Endodermal cell (in vitro differentiated cells): ENCODE measurements around the gene ASPHD2. TPM values are rescaled to one million over a fixed set of nuclear protein-coding genes. Genes with fewer than 3 reads are reported as not detected.

Experiments
- DNase-seq: peaks from one replicate; pipeline ENCODE4 v3.0.0-alpha.2; 2017
- H3K27ac ChIP-seq: 2 replicates; pipeline ENCODE4 v1.5.1; 2013; ENCODE audit warnings: mild to moderate bottlenecking, low read depth, low read length, moderate library complexity
- H3K27me3 ChIP-seq: 2 replicates; pipeline ENCODE4 v1.6.1; 2013; ENCODE audit warnings: mild to moderate bottlenecking, low read length, moderate library complexity; ENCODE audit not compliant: insufficient read depth, control insufficient read depth, poor library complexity, severe bottlenecking
- H3K36me3 ChIP-seq: 2 replicates; pipeline ENCODE4 v1.7.0; 2013; ENCODE audit warnings: mild to moderate bottlenecking, low read length, moderate library complexity; ENCODE audit not compliant: control insufficient read depth, insufficient read depth
- H3K4me1 ChIP-seq: one replicate; pipeline ENCODE4 v1.7.0; 2013; ENCODE audit warnings: low read length; ENCODE audit not compliant: control insufficient read depth, insufficient read depth
- H3K4me3 ChIP-seq: 2 replicates; pipeline ENCODE4 v1.5.1; 2013; ENCODE audit warnings: mild to moderate bottlenecking, low read length, moderate library complexity
- H3K9ac ChIP-seq: 2 replicates; pipeline ENCODE4 v1.6.1; 2013; ENCODE audit warnings: mild to moderate bottlenecking, low read length, moderate library complexity; ENCODE audit not compliant: poor library complexity, severe bottlenecking; ENCODE audit errors: extremely low read depth
- H3K9me3 ChIP-seq: 2 replicates; pipeline ENCODE4 v1.6.1; 2013; ENCODE audit warnings: mild to moderate bottlenecking, low read length, moderate library complexity; ENCODE audit not compliant: control insufficient read depth
- H3K27ac Mint-ChIP-seq: 2 replicates; pipeline ENCODE4 v1.8.0; 2020; ENCODE audit warnings: mixed read lengths
- H3K27me3 Mint-ChIP-seq: 2 replicates; pipeline ENCODE4 v1.8.0; 2021; ENCODE audit warnings: mild to moderate bottlenecking, mixed read lengths; ENCODE audit not compliant: insufficient read depth
- H3K36me3 Mint-ChIP-seq: 2 replicates; pipeline ENCODE4 v1.8.0; 2020; ENCODE audit warnings: low read depth, mixed read lengths
- H3K4me1 Mint-ChIP-seq: 2 replicates; pipeline ENCODE4 v1.8.0; 2020; ENCODE audit warnings: mixed read lengths
- H3K4me3 Mint-ChIP-seq: 2 replicates; pipeline ENCODE4 v1.8.0; 2020; ENCODE audit warnings: mild to moderate bottlenecking, moderate library complexity, mixed read lengths
- H3K9me3 Mint-ChIP-seq: 2 replicates; pipeline ENCODE4 v1.8.0; 2020; ENCODE audit warnings: mild to moderate bottlenecking, mixed read lengths
- CTCF ChIP-seq: fragments of 200-600 bp; sonication (generic); conservative IDR thresholded peaks from 2 replicates; pipeline ENCODE4 v1.5.0; 2021; ENCODE audit warnings: antibody characterized with exemption, mild to moderate bottlenecking
- WGBS, 2 experiments: methylation state at CpG; one replicate each; pipeline versions ENCODE4 v1.1.5 to v1.1.7; 2013; ENCODE audit warnings: missing lambda C conversion rate in 2 of 2, mixed read lengths in 1 of 2; ENCODE audit not compliant: insufficient coverage in 1 of 2, insufficient read length in 1 of 2; 5-methylcytosine and 5-hydroxymethylcytosine counted together
- total RNA-seq, 2 donors: library from RNA; stranded (reverse); fragmentation: NEBNext Ultra II Directional in 1 of 2; extraction: Animal tissue kit (Norgen Biotek cat#: 25700) in 1 of 2; gene quantifications; 2 replicates in 1 of 2; 3 replicates in 1 of 2; pipeline ENCODE4 v1.2.1, GENCODE V29; 2021

ASPHD2 gene
- total RNA-seq, 2 donors from 2014 or later: 6.0 to 7.3 TPM

GRCh38 chr22:26466196-26466595 lies 37.1 kb downstream of the ASPHD2 start:
- peaks cover 57% of the 10 kb centered on the region for H3K36me3 Mint-ChIP-seq
- DNase-seq: no peak
- H3K9me3 ChIP-seq: no peaks in the 10 kb centered on the region
- no peaks in the 10 kb centered on the region for H3K27me3 Mint-ChIP-seq
- TF ChIP-seq CTCF: no peak
- H3K9me3 Mint-ChIP-seq: no peaks in the 10 kb centered on the region
- 90 to 92% methylated on average over 5 of the region's 5 CpGs for WGBS, 2 experiments
- H3K27me3 ChIP-seq: no peaks in the 10 kb centered on the region
- no peak overlapping the region for H3K4me3 ChIP-seq
- no peak overlapping the region for H3K27ac ChIP-seq
- peaks cover 4% of the 10 kb centered on the region for H3K4me1 ChIP-seq
- H3K36me3 ChIP-seq: peaks cover 75% of the 10 kb centered on the region
- H3K27ac Mint-ChIP-seq: no peak overlapping the region
- no peak overlapping the region for H3K9ac ChIP-seq
- H3K4me1 Mint-ChIP-seq: peaks cover 3% of the 10 kb centered on the region
- no peak overlapping the region for H3K4me3 Mint-ChIP-seq

GRCh38 chr22:26470807-26471206 lies 41.7 kb downstream of the ASPHD2 start:
- no peak for TF ChIP-seq CTCF
- Mint-ChIP-seq H3K27me3 (no peaks in the 10 kb centered on the region), H3K9me3 (no peaks in the 10 kb centered on the region), H3K4me3 (no peak overlapping the region), H3K4me1 (no peaks in the 10 kb centered on the region), H3K36me3 (peaks cover 71% of the 10 kb centered on the region), H3K27ac (no peak overlapping the region)
- no peak overlapping the region for H3K27ac ChIP-seq
- no peak overlapping the region for H3K4me3 ChIP-seq
- H3K27me3 ChIP-seq: no peaks in the 10 kb centered on the region
- H3K36me3 ChIP-seq: peaks cover 84% of the 10 kb centered on the region
- no peaks in the 10 kb centered on the region for H3K9me3 ChIP-seq
- WGBS, 2 experiments: 93% methylated on average over 2 of the region's 2 CpGs; no CpG with 5 or more reads in 1 of the 2 experiments
- no peak for DNase-seq
- H3K4me1 ChIP-seq: no peaks in the 10 kb centered on the region
- no peak overlapping the region for H3K9ac ChIP-seq

GRCh38 chr22:26471522-26471921 lies 42.5 kb downstream of the ASPHD2 start:
- Mint-ChIP-seq H3K27me3 (no peaks in the 10 kb centered on the region), H3K4me1 (no peaks in the 10 kb centered on the region), H3K9me3 (no peaks in the 10 kb centered on the region), H3K4me3 (no peak overlapping the region), H3K27ac (no peak overlapping the region), H3K36me3 (peaks cover 65% of the 10 kb centered on the region)
- Histone ChIP-seq H3K4me3 (no peak overlapping the region), H3K4me1 (no peaks in the 10 kb centered on the region), H3K27ac (no peak overlapping the region), H3K27me3 (no peaks in the 10 kb centered on the region), H3K36me3 (peaks cover 79% of the 10 kb centered on the region), H3K9ac (no peak overlapping the region), H3K9me3 (no peaks in the 10 kb centered on the region)
- 86 to 96% methylated on average over 2 to 5 of the region's 5 CpGs for WGBS, 2 experiments
- TF ChIP-seq CTCF: no peak
- no peak for DNase-seq
